HG02870 (cell line): ENCODE results near the gene MCHR1.

Experiments
- ATAC-seq: cut with Tn5 transposase; IDR thresholded peaks from one replicate; pipeline ENCODE4 v1.9.1; 2021; ENCODE audit warnings: mild to moderate bottlenecking, moderate library complexity; ENCODE audit not compliant: unreplicated experiment

Gene MCHR1, protein sequence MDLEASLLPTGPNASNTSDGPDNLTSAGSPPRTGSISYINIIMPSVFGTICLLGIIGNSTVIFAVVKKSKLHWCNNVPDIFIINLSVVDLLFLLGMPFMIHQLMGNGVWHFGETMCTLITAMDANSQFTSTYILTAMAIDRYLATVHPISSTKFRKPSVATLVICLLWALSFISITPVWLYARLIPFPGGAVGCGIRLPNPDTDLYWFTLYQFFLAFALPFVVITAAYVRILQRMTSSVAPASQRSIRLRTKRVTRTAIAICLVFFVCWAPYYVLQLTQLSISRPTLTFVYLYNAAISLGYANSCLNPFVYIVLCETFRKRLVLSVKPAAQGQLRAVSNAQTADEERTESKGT

DNA sequence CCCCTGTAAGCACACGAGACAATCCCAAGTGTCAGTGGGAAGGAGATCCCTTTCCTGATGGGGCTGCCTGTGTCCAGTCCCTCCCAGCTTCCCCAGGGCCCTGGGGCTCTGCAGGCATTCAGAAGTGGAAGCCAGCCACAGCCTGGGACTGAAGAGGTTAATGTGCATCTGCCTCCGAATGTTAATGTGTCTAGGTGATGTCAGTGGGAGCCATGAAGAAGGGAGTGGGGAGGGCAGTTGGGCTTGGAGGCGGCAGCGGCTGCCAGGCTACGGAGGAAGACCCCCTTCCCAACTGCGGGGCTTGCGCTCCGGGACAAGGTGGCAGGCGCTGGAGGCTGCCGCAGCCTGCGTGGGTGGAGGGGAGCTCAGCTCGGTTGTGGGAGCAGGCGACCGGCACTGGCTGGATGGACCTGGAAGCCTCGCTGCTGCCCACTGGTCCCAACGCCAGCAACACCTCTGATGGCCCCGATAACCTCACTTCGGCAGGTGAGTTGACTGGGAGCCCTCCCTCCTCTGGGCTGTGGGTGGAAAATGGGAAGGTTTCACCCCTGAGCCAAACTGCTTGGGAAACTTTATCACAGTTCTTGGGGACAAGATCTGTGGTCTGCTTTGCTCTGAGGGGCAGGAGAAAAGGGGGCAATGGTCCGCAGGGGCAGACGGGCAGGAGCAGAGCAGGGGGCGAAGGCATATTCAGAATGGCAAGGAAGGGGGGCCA, at the start of gene MCHR1:
MCHR1 (plus strand) TSS at position 236 of the 715 bp plus-strand sequence; CDS start at position 405, 169 bp downstream.
- ATAC-seq: no peak

DNA sequence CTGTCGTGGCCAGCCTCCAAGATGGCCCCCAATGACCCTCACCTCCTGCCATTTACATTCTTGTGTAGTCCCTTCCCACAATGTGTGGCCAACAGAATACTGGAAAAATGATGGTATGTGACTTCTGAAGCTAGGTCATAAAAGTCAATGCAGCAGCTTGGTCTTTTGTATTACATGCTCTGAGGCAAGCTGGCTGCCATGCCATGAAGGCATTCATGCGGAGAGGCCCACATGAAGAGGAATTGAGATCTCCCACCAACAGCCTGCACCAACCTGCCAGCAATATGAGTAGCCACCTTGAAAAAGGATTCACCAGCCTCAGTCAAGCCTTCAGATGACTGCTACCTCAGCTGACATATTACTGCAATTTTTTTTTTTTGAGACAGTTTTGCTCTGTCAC, 47.4 kb upstream of the MCHR1 start:
- ATAC-seq: no peak

DNA sequence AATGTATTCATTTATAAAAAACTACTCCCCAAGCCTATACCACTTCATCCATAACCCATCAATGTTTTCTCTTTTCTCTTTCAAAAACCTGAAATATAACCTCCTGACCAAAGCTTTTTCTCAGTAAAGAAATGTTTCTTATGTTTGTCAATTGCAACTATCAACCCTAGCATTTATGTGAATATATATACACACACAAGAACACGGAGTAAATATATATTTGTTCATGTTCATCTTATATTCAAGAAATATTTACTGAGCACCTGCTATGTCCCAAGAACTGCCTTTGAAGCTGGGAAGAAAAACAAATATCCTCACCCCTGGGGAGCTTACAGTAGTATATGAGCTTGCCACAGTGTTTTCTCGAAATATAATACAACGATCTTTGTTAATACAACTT, 46.2 kb upstream of the MCHR1 start:
- no peak for ATAC-seq

DNA sequence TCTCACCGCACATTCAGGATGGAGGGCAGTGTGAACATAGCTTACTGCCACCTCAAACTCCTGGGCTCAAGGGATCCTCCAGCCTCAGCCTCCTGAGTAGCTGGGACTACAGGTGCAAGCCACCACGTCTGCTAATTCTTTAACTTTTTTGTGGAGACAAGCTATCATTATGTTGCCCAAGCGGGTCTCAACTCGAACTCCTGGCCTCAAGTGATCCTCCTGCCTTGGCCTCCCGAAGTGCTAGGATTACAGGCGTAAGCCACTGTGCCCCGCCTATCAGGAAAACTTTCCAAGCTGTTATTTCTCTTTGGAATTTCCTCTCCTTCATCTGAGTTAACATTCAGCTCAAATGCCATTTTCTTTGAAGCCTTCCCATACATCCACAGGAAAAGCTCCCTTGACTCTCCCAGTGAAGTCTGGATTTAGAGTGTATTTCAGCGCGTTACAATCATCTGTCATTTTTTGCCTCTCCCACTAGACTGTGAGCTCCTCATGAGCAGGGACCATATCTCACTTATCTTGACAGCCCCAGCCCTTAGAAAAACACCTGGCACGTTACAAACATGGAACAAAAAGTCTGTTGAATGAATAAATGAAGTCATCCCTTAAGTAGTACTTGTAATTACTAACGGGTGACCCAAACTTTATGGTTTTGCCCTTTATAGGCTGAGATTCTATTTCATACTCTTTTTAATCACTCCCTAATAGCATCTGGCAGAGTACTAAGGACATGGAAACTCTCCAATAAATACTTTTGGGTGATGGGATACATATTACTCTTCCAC, 45.0 kb upstream of the MCHR1 start:
- no peak for ATAC-seq

DNA sequence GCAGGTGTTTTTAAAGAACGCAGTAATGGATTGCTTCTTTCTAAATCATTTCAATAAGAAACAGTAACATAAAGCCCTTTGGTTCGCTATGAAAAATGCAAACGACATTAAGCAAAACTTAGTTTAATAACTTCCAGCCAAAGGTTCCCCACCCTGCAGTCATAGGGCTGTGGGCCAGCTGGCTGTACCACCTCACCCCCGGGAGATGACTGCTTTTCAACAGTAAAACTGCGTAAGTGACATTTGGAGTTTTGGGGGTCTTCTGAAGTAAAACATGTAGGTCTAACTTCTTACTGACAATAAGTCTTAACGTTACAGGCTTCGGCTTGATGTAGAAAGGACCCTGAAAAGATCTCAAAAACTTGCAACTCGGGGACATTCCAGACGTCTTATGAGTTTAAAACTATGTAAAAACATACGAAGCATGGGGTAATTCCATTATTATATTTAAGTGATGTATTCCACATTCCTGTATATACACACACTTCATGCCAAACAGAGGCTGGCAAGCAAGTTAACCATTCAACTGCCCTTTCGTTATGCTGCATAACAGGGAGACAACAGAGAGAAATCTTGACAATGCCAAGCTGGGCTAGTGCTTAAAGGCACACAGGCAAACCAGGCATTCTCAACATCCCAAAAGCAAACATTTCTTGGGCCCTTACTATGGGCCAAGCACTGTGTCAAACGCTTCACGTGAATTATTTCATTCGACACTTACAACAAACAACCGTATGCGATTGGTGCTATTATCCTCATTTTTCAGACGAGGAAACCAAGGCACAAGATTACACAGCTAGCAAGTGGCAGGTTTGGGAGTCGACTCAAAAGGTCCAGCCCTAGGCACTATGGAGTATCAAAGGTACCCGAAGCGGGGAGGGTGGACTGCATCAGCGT, 44.0 kb upstream of the MCHR1 start:
- ATAC-seq: no peak

DNA sequence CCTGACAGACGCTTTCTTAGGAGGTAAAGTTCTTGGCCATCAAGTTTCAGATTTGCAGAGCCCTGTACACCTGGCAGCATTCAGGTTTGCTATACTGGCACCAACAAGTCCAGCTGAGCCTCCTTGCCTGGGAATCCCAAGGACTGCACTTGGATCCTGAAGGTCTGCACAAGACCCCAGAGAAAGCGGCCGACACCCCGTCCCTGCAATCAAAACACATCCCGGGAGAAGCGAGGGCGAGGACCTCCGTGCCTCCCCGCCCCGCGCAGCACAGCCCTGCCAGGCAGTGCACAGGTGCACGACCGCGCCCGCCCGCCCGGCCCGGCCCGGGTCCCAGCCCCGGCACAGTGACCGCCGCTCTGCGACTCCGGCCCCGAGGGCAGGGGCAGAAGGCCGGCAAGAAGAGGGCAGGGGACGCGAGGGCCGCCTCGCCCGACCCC, 43.3 kb upstream of the MCHR1 start:
- ATAC-seq: peak; percentile 0

DNA sequence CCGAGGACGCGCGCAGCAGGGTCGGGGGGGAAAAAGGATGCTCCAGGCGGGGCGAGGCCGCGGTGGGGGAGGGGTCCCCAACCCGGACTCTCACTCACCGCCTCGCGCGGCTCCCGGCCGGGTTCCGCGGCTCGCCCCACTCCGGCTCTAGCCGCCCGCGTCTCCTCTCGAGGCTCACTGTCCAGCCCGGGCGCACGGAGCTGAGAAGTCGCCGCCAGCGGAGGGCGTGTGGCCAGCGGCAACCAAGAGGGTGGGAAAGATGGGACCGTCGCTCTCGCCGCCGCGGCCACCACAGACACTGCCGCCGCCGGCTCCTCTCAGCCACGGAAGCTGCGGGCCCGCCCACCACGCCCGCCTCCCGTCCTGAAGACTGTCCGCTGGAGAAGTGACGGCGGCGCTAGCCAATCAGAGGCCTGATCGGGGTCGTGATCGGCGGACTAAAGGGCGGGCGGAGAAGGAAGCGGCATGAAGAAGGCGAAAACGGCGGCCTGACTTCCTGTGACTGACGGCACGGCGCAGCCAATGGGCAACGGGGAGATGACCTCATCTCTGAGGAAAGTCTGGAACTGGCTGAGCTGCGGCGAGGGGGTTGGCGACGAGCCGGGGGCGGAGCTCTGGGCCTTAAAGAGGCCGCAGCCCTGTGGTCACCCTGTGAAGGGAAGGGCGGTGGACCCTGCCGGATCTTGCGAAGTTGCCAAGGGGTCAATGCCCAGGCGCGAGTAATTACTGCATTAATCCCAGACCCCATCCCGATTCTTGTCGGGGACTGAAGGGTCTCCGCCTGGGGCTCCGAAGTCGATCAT, 42.7 kb upstream of the MCHR1 start, which contains the start of gene MRTFA:
MRTFA (minus strand) TSS at position 340 of the 803 bp plus-strand sequence.
- ATAC-seq: peak; percentile 92

DNA sequence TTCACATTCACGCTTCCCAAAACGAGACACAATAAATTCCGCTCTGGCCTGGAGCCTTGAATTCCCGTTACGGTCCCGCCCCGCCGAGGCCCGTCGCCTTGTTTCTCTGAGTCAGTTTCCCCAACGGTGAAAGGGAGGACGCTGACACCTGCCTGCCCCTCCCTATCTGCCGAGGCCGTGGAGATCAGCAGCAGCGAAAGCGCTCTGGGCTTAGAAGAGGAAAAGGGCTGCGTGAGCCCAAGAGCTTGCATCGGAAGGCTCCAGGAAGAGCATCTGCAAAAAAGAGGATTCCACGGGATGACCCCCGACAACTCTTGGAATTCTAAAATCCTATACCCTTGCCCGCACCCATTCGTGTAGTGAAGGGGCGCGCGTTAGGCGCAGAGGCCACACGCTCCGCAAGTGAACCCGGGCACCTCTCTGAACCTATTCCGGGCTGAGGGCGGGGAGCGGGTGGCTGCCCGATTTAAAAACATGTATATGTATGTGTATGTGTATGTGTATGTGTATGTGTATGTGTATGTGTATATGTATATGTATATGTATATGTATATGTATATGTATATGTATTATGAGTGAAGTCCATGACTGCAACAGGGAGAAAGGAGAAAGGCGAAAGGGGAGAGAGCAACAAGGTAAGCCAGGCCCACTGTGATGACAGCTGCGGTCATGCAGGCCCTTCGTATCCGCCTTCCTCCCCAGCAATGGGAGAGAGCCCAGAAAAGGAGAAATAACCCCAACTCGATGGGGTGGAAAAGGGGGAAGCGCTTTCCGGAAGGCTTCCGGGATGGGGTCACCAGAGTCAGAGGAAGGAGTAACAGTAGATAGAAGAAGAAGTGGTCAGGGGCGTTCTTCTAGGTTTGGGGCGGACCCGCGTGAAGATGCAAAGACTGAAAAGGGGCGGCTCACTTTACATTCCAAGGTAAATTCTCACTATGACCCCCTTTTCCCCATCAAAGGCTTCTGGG, 41.8 kb upstream of the MCHR1 start:
- ATAC-seq: peak; percentile 4

DNA sequence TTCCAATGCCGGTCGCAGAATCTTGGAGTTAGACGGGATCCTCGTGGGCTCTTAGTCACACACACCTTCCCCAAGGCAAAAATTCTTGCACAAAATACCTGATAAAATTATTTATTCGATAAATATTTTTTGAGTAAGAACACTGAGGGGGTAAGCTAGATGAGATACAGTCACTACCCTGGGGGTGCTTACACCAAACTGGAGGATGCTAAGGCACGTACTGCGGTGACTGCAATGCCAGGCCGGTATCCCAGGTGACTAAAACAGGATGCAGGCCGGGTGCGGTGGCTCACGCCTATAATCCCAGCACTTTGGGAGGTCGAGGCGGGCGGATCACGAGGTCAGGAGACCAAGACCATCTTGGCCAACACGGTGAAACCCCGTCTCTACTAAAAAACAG, 41.0 kb upstream of the MCHR1 start:
- ATAC-seq: no peak

DNA sequence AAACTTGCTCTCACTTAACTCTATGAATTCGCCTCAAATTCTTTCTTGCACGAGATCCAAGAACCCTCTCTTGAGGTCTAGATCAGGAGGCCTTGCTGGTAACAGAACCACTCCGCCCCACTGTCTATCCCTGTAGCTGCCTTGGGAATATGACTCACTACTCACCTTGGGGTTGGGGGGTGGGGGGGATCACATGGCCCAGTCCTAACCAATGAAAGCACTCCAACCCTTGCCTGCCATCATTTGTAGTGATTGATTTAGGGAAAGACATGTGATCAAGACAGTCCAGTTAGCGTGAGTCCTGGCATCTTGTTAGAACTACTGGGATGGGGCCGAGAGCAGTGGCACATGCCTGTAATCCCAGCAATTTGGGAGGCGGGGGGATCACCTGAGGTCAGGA, 38.0 kb upstream of the MCHR1 start:
- no peak for ATAC-seq

DNA sequence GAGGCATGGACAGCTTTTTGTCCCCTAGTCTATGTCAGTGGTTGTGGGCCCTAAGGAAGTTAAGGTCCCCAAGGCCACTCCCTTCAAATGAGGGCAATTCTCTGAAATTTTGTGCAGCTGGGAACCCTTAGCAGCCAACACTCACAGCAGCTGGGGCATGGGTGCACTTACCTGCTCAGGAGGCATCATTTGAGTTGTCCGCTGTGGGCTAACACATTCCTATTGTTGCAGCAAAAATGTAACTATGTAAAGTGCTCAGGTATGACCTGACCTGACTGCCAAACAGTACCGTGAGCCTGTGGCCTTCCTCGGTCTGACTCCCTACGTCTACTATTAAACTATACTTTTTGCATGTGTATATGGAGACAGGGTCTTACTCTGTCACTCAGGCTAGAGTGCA, 37.0 kb upstream of the MCHR1 start:
- ATAC-seq: no peak

DNA sequence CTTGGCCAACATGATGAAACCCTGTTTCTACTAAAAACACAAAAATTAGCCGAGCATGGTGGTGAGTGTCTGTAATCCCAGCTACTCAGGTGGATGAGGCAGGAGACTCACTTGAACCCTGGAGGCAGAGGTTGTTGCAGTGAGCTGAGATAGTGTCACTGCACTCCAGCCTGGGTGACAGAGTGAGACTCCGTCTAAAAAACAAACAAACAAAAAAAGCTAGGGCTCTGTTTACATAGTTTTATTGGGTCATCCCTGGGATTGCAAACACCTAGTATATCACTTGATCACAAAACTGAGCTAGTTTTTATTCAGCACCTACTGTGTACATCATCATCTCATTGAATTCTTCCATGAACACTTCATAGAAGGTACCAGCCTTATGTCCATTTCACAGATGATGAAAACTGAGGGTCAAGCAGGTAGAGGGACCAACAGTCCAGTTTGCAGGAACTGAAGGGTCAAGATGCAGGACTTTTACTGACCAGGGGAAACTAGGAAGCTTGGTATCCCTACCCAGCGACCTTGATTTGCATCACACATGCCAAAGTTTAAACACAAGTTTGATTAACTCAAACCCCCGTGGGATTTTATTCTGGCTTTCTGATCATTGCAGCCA, 33.6 kb upstream of the MCHR1 start:
- no peak for ATAC-seq

DNA sequence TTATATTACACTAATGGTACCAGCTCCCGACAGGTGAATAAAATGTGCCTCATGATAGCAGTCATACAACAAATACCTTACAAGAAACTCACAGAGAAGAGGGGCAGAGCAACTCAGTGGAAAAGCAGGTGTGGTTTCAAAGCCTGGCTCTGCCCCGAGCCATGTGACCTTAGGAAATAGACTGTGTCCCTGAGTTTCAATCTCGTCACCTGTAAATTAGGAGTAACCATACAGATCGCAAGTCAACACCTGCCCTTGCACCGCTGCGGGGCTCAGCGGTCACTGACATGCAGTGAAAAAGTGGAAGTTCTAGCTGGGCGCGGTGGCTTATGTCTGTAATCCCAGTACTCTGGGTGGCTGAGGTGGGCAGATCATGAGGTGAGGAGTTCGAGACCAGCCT, 30.9 kb upstream of the MCHR1 start:
- ATAC-seq: no peak

DNA sequence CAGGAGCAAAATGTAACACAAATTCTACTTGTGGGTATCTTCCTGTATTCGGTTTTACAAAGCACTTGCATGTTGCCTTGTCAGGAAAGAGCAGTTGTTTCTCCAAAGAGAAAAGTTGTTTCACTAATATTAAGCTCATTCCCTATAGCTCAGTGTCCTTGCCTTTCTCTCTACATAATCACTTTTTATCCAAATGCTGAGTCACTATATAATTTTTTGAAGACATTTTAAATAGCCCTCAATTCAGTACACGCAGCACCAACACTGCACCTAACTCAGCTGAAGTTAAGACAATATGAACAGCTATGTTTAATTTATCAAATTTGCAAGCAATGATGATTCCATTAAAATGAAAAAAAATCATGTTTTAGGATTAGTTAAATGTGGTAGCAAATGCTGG, 28.2 kb upstream of the MCHR1 start:
- no peak for ATAC-seq

DNA sequence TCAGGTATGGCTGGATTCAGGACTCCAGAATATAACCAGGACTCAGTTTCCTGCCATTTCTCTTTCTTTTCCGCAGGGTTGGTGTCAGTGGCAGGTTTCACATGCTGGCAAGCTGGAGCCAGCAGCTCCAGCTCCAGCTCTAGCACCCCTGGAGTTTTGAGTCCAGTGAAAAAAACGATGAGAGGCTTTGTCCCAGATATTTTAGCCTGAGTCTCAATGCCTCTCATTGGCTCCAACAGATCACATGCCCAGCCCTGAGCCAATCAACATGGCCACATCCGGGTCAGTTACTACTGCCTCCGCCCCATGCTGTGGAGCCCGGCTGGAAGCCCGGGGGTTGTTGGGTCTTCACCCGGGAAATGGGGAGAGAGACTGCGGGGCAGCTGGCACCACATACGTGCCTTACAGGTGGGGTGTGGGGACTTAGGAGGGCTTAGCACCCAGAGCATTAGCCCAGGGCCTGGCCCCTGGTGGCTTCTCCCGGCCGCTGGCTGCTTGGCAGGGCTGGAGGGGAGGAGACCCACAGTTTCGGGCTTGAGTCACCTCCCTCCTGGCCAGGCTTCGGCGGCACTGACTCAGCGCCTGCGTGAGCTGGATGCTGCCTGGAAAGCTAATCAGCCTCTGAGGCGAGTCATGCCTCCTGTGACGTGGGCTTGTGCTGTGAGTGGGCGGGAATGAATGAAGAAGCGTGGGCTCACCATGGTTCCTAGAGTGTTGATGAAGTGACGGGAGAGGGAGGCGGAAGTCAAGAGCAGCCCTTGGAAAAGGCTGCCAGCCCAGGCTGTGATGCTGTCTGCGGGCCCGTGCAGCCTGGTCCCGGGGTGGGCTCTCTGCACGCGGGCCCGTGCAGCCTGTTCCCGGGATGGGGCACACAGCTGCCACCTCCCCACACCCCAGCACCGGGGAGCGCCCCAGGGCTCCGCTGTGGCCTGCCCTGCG, 27.5 kb upstream of the MCHR1 start:
- peak; percentile 75 for ATAC-seq

DNA sequence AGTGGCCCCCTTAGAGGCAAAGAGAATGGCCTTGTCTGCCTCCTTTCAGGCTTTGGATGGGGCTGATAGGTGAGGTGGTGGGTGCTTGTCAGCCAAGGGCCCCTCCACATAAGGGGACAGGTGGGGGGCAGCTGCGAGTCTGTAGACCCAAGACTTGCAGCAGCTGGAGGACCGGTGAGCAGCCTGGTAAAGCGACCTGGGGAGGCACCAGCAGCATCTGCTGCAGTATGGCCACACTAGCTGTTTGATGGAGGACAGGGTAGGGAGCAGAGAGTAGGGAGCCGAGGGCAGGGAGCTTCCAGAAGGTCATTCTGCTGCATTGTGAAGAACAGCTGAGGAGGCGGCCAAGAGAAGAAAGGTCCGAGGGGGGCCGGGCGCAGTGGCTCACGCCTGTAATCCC, 25.9 kb upstream of the MCHR1 start:
- ATAC-seq: no peak
